Hepatocyte (in vitro differentiated cells): ENCODE data around the gene UPK1B. TPM values are rescaled to one million over a fixed set of nuclear protein-coding genes. Genes with fewer than 3 reads are reported as not detected.
A peak's percentile ranks its signal among the peaks of the same experiment; 100 is the strongest.
"Not testable (repeated sequence)": the region's sequence is repeated elsewhere in the genome, so short reads cannot be mapped to it uniquely, and the experiment has no call there.

Experiments
- DNase-seq: peaks from one replicate; pipeline ENCODE4 v3.0.0-alpha.2; 2016; ENCODE audit warnings: low spot score
- H2AFZ ChIP-seq: fragments of 200-600 bp; sonication (generic); 2 replicates; pipeline ENCODE4 v1.6.0; 2016; ENCODE audit warnings: antibody characterized with exemption, mild to moderate bottlenecking
- H3K27ac ChIP-seq: fragments of 200-600 bp; sonication (generic); 2 replicates; pipeline ENCODE4 v1.5.1; 2016; ENCODE audit warnings: mild to moderate bottlenecking
- H3K27me3 ChIP-seq: fragments of 200-600 bp; sonication (generic); 2 replicates; pipeline ENCODE4 v1.6.1; 2016
- H3K36me3 ChIP-seq: fragments of 200-600 bp; sonication (generic); replicated peaks from 2 replicates; pipeline ENCODE4 v1.5.1; 2016; ENCODE audit warnings: low read depth; ENCODE audit not compliant: insufficient read depth
- H3K4me1 ChIP-seq: fragments of 200-600 bp; sonication (generic); 2 replicates; pipeline ENCODE4 v1.5.1; 2016; ENCODE audit warnings: mild to moderate bottlenecking, moderate library complexity; ENCODE audit not compliant: insufficient read depth
- H3K4me2 ChIP-seq: fragments of 200-600 bp; sonication (generic); 2 replicates; pipeline ENCODE4 v1.6.0; 2016
- H3K4me3 ChIP-seq: fragments of 200-600 bp; sonication (generic); 2 replicates; pipeline ENCODE4 v1.5.1; 2016; ENCODE audit warnings: mild to moderate bottlenecking
- H3K79me2 ChIP-seq: fragments of 200-600 bp; sonication (generic); 2 replicates; pipeline ENCODE4 v1.6.0; 2017; ENCODE audit warnings: mild to moderate bottlenecking
- H3K9me2 ChIP-seq: fragments of 200-600 bp; sonication (generic); replicated peaks from 2 replicates; pipeline ENCODE4 v1.6.0; 2017; ENCODE audit warnings: mild to moderate bottlenecking; ENCODE audit not compliant: insufficient read depth
- H3K9me3 ChIP-seq: fragments of 200-600 bp; sonication (generic); 2 replicates; pipeline ENCODE4 v1.5.1; 2016; ENCODE audit warnings: low read depth, mild to moderate bottlenecking
- H4K20me1 ChIP-seq: fragments of 200-600 bp; sonication (generic); 2 replicates; pipeline ENCODE4 v1.6.0; 2016; ENCODE audit warnings: mild to moderate bottlenecking; ENCODE audit not compliant: insufficient read depth, poor library complexity, severe bottlenecking
- CTCF ChIP-seq: fragments of 200-600 bp; sonication (generic); IDR thresholded peaks from 2 replicates; pipeline ENCODE4 v1.5.1; 2016; ENCODE audit warnings: antibody characterized with exemption, mild to moderate bottlenecking; ENCODE audit not compliant: poor library complexity
- EZH2 ChIP-seq: fragments of 200-600 bp; sonication (generic); IDR thresholded peaks from 2 replicates; pipeline ENCODE4 v1.6.1; 2016; ENCODE audit warnings: antibody characterized with exemption, mild to moderate bottlenecking, borderline replicate concordance
- EZH2phosphoT487 ChIP-seq: fragments of 200-600 bp; sonication (generic); IDR thresholded peaks from one replicate; pipeline ENCODE4 v1.6.1; 2018; ENCODE audit warnings: antibody characterized with exemption, mild to moderate bottlenecking, low read depth, moderate library complexity; ENCODE audit not compliant: unreplicated experiment, severe bottlenecking
- WGBS: methylation state at CpG from one replicate; pipeline ENCODE4 v1.1.6; 2016; ENCODE audit warnings: low lambda C conversion rate; ENCODE audit errors: missing lambda C conversion rate; 5-methylcytosine and 5-hydroxymethylcytosine counted together
- polyA plus RNA-seq: library from polyadenylated mRNA; unstranded; fragments of >200 nt; fragmentation: Nextera tagmentation; extraction: Ambion mirVana; gene quantifications from 2 replicates; pipeline ENCODE4 v1.2.1, GENCODE V29; 2016
- total RNA-seq: library from RNA; depleted of rRNA; stranded (reverse); fragments of >200 nt; gene quantifications from 2 replicates; pipeline ENCODE4 v1.2.3, GENCODE V29; 2014

UPK1B gene
- total and polyA plus RNA-seq, 2 experiments from 2014 or later: 9.0 to 17.3 TPM

- Histone ChIP-seq H3K4me1 (peaks cover 8% of the 10 kb centered on the region), H3K4me2 (no peak overlapping the region), H3K36me3 (no peaks in the 10 kb centered on the region), H3K27ac (peak overlapping the region; percentile 73), H3K9me2 (no peaks in the 10 kb centered on the region), H4K20me1 (no peaks in the 10 kb centered on the region), H3K79me2 (no peaks in the 10 kb centered on the region), H3K9me3 (no peaks in the 10 kb centered on the region), H3K4me3 (no peak overlapping the region), H2AFZ (no peak overlapping the region), H3K27me3 (no peaks in the 10 kb centered on the region)
- TF ChIP-seq EZH2phosphoT487: no peak
- no peak for TF ChIP-seq EZH2
- TF ChIP-seq CTCF: no peak
- WGBS: 69% methylated on average over 2 of the region's 2 CpGs
- DNase-seq: no peak
Observed at GRCh38 chr3:119161240-119161639, 12.2 kb upstream of the UPK1B start.

GRCh38 chr3:119164745-119165144, 8.7 kb upstream of the UPK1B start:
- not testable (repeated sequence) for H2AFZ ChIP-seq, H4K20me1 ChIP-seq, DNase-seq, H3K9me2 ChIP-seq, H3K27ac ChIP-seq, H3K79me2 ChIP-seq, H3K36me3 ChIP-seq, H3K9me3 ChIP-seq, H3K4me3 ChIP-seq, H3K4me1 ChIP-seq, H3K4me2 ChIP-seq, H3K27me3 ChIP-seq
- WGBS: 90% methylated on average over 9 of the region's 9 CpGs

GRCh38 chr3:119170821-119171220, 2.6 kb upstream of the UPK1B start:
- no peak for DNase-seq
- Histone ChIP-seq H3K79me2 (no peaks in the 10 kb centered on the region), H3K9me3 (no peaks in the 10 kb centered on the region), H3K4me2 (no peak overlapping the region), H3K4me3 (no peak overlapping the region), H2AFZ (no peak overlapping the region), H3K4me1 (peaks cover 4% of the 10 kb centered on the region), H4K20me1 (no peaks in the 10 kb centered on the region), H3K9me2 (no peaks in the 10 kb centered on the region), H3K36me3 (no peaks in the 10 kb centered on the region), H3K27ac (no peak overlapping the region), H3K27me3 (no peaks in the 10 kb centered on the region)
- TF ChIP-seq CTCF (no peak), EZH2phosphoT487 (no peak), EZH2 (no peak)
- 91% methylated on average over 3 of the region's 3 CpGs for WGBS

GRCh38 chr3:119175872-119176756, 2.7 kb downstream of the UPK1B start:
- 61% methylated on average over 10 of the region's 10 CpGs for WGBS
- H2AFZ ChIP-seq: peak overlapping the region; percentile 32
- TF ChIP-seq CTCF (no peak), EZH2 (no peak), EZH2phosphoT487 (no peak)
- H3K9me3 ChIP-seq: no peaks in the 10 kb centered on the region
- peaks cover 4% of the 10 kb centered on the region for H3K4me1 ChIP-seq
- DNase-seq: peak; percentile 72
- no peaks in the 10 kb centered on the region for H3K27me3 ChIP-seq
- no peaks in the 10 kb centered on the region for H4K20me1 ChIP-seq
- no peak overlapping the region for H3K4me3 ChIP-seq
- H3K27ac ChIP-seq: peak overlapping the region; percentile 90
- no peaks in the 10 kb centered on the region for H3K79me2 ChIP-seq
- H3K36me3 ChIP-seq: no peaks in the 10 kb centered on the region
- H3K4me2 ChIP-seq: peak overlapping the region; percentile 50
- no peaks in the 10 kb centered on the region for H3K9me2 ChIP-seq
